Activated CD4-positive, alpha-beta T cell treated with anti-CD3 and anti-CD28 coated beads, Interleukin-2, Interleukin-4, amounts not matched to agents 100 ng/mL and 50 ng/mL, durations not matched to agents 16 hours and 8 hours (primary cell): Measurements from ENCODE around the gene DNAAF3.

ENCODE experiments used
- DNase-seq: peaks from one replicate; pipeline ENCODE4 v3.0.0-alpha.2; 2020; ENCODE audit warnings: low spot score

DNAAF3 gene

GRCh38 chr19:55116232-55116858 lies 50.1 kb downstream of the DNAAF3 start:
- peak; percentile 73 for DNase-seq

GRCh38 chr19:55115446-55116065 lies 50.9 kb downstream of the DNAAF3 start:
- no peak for DNase-seq

DNA sequence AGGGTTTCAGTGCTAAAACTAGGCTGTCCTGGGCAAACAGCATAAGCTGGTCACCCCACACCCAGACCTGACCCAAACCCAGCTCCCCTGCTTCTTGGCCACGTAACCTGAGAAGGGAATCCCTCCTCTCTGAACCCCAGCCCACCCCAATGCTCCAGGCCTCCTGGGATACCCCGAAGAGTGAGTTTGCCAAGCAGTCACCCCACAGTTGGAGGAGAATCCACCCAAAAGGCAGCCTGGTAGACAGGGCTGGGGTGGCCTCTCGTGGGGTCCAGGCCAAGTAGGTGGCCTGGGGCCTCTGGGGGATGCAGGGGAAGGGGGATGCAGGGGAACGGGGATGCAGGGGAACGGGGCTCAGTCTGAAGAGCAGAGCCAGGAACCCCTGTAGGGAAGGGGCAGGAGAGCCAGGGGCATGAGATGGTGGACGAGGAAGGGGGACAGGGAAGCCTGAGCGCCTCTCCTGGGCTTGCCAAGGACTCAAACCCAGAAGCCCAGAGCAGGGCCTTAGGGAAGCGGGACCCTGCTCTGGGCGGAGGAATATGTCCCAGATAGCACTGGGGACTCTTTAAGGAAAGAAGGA lies 51.8 kb downstream of the DNAAF3 start:
- no peak for DNase-seq

GRCh38 chr19:55113570-55114039 lies 52.8 kb downstream of the DNAAF3 start:
- no peak for DNase-seq

DNA sequence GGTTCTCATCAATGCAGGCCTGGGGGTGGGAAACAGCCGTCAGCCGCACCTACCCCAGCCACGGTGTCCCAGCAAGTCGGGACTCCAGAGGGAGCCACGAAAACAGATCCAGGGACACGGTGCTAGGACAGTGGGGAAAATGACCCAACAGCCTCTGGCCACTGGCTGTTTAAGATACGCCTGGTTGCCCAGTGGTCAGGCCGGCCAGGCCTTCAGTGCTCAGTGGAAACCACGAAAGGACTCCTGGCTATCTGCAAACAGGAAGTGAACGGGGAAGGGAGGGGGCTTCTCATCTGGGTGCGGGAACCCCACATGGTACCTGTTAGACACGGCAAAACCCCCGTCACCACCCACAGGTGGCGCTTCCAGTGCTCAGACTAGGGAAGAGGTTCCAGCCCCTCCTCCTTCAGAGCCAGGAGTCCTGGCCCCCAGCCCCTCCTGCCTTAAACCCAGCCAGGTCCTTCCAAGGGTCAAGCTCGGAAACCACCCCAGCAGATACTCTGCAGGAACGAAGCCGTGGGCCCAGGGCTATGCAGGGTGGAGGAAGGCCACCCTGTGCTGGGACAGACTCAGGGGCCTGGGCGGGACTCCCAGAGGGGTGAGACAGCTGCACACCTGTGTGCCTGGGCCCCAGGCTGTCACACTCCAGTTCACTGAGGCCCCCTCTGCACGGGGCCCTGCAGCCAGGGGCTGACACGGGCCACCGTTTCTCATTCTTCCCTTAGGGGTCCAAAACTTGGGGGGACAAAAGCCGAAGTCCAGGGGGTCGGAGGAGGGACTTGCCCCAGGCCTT lies 53.4 kb downstream of the DNAAF3 start:
- DNase-seq, result no peak

DNA sequence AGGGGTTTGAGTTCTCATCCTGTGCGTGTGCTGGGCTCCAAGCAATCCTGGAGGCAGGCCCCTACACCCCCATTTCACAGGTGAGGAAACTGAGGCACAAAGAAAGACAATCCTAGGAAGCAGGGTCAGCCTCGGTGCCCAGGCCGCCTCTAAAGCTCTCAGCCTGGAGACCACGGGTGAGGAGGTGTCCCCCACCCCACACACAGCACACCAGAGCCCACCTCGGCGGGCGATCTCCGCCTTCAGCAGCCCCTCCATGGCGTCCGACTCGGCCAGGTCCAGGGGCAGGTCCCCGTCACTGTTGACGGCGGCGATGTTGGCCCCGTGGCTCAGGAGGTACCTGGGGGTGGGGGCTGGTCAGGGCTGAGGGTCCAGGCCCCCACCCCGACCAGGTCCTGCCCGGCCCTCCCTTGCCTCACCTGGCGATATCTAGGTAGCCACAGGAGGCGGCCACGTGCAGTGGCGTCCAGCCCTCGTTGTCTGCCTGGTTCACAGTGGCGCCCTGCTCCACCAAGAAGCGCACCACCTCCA lies 54.1 kb downstream of the DNAAF3 start:
- no peak for DNase-seq

DNA sequence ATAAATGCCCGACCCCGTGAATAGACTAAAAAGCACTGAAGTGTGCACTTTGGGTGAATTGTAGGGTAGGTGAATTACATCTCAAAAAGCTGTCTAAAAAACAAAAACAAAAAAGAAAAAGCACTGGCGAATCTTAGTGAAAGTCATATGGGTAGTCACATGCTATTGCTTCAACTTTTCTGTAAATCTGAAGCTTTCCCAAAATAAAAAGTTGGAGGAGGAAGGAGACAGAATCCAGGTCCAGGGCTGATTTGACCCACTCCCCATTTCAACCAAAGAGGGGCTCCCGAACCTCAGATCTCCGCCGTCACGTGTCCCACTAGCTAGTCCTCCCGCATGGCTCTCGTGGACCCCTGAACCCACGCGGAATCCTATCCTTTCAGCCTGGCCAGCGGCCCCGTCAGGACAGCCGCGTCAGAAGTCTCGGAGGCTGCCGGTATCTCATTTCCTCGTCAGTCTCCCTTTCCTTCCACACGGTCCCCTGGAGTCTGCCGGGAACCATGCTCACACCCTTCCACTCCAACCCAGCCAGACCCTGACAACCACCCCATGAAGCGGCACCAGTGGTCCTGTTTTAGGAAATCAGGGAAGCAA lies 55.1 kb downstream of the DNAAF3 start:
- no peak for DNase-seq

DNA sequence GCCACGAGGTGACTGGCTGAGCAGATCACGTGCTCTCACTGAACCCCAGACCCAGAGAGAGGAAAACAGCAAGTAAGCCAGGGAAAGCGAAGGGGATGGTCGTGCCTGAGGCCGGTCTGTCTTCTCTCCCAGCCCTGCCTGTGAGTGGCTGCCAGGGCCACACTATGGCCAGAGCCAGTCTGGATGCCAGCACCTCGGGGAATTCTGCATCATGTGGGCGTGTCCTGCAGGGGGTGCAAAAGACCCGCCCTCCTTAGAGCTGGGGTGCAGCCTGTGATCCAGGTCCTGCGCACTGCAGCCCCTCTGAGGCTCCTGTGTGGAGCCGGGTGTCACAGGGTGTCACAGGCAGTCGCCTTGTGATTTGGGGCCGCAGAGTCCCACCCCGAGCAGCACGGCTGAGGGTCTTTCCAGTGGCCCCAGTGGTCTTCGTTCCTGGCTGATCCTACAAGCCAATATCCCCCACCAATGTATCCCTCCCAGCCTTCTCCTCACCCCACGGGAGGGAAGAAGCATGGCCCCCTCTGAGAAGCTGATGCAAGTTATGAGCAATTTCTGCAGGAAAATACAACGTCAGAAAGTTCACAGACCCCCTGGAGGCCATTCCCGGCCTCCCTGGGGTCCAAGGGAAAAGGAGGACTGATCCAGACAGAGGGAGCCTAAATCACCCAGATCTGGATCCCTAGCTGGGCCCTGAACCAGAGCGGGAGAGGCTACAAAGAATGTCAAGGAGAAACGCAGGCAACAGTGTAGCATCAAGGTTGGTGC lies 56.7 kb downstream of the DNAAF3 start:
- no peak for DNase-seq
